ENCODE results near the gene AFAP1. TPM values are rescaled to one million over a fixed set of nuclear protein-coding genes. Genes with fewer than 3 reads are reported as not detected.

AFAP1 gene
- total and polyA plus RNA-seq, 2 donors (not counting 3 experiments of a cell fraction or from before 2014, with no cell fraction given) = 32.3 to 103 TPM

DNA sequence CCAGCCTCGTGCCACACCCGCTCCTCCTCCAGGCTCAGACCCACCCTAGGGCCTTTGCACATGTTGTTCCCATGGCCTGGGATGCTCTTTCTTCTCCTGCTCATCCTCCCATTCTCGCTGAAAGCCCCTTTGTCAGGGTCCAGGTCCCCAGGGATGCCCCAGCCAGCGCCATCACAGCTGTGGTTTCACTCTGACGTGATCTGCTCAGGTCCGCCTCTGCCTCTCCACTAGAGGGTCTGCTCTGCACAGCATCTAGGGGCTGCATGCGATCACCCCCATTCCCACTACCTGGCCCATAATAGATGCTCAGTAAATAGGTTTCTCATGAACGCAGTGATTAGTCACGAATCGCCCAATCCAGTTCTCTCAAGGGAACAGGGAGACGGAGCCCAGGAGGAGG is 222.5 kb downstream of the AFAP1 start:
- no peaks in the 10 kb centered on the region for H4K20me1 ChIP-seq (replicated peaks; ENCODE audit: control insufficient read depth, extremely low read depth, insufficient read depth, low read length)
- intact Hi-C loops (cut with micrococcal nuclease) (loop anchor here (5.0 to 10.0 kb wide), 2 partner anchors 192 to 380 kb away; no protein-coding TSS in a partner anchor), dilution Hi-C loops (cut with MboI; ENCODE audit: extremely low pct_ligation_motif_present, low sequenced_read_pairs) (no loop called here)
- no peaks in the 10 kb centered on the region for H3K36me3 ChIP-seq (ENCODE audit: control insufficient read depth in 2 of 2, extremely low read depth in 1 of 2, insufficient read depth in 2 of 2, low read length in 2 of 2)
- H3K27ac ChIP-seq (ENCODE audit: insufficient read depth, low read depth, low read length) = no peak overlapping the region
- peaks cover 0 to 1% of the 10 kb centered on the region in 2 experiments for H3K27me3 ChIP-seq (ENCODE audit: control insufficient read depth in 2 of 2, insufficient read depth in 2 of 2, low read length in 2 of 2)
- no peak overlapping the region for H3K9ac ChIP-seq (replicated peaks; ENCODE audit: extremely low read depth, insufficient read depth, low read length)
- H2AFZ ChIP-seq (ENCODE audit: low read depth, low read length) = no peak overlapping the region
- no peak overlapping the region for H3K4me2 ChIP-seq (ENCODE audit: insufficient read depth, low read length)
- H3K79me2 ChIP-seq (ENCODE audit: control insufficient read depth, insufficient read depth, low read length) = no peaks in the 10 kb centered on the region
- ChIA-PET CTCF (no interaction called here), POLR2A (no interaction called here)
- no peak for TF ChIP-seq MYC (IDR thresholded peaks at IDR 0.05; ENCODE audit: low read depth, low read length)
- no peak for TF ChIP-seq POLR2A (IDR thresholded peaks at IDR 0.05; ENCODE audit: low read depth, low read length)
- TF ChIP-seq, protein P1, sequence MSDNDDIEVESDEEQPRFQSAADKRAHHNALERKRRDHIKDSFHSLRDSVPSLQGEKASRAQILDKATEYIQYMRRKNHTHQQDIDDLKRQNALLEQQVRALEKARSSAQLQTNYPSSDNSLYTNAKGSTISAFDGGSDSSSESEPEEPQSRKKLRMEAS (IDR thresholded peaks at IDR 0.05; ENCODE audit: insufficient read depth, insufficient read length) = no peak
- TF ChIP-seq FOS (IDR thresholded peaks at IDR 0.05; ENCODE audit: borderline replicate concordance, insufficient read depth, low read length) = no peak
- TF ChIP-seq EZH2 (IDR thresholded peaks at IDR 0.05; ENCODE audit: borderline replicate concordance, low read depth, low read length, severe bottlenecking) = no peak
- TF ChIP-seq GATA2 (IDR thresholded peaks at IDR 0.05; ENCODE audit: insufficient read depth, insufficient read length, low read depth, low read length) = no peak
- no peak for TF ChIP-seq POLR2AphosphoS5 (IDR thresholded peaks at IDR 0.05; ENCODE audit: insufficient read depth, low read depth, low read length)
- TF ChIP-seq, protein P2, sequence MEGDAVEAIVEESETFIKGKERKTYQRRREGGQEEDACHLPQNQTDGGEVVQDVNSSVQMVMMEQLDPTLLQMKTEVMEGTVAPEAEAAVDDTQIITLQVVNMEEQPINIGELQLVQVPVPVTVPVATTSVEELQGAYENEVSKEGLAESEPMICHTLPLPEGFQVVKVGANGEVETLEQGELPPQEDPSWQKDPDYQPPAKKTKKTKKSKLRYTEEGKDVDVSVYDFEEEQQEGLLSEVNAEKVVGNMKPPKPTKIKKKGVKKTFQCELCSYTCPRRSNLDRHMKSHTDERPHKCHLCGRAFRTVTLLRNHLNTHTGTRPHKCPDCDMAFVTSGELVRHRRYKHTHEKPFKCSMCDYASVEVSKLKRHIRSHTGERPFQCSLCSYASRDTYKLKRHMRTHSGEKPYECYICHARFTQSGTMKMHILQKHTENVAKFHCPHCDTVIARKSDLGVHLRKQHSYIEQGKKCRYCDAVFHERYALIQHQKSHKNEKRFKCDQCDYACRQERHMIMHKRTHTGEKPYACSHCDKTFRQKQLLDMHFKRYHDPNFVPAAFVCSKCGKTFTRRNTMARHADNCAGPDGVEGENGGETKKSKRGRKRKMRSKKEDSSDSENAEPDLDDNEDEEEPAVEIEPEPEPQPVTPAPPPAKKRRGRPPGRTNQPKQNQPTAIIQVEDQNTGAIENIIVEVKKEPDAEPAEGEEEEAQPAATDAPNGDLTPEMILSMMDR (IDR thresholded peaks at IDR 0.05; ENCODE audit: extremely low read depth in 1 of 2, insufficient read depth in 1 of 2, low read depth in 1 of 2, low read length in 2 of 2) = no peak
- no peak for TF ChIP-seq JUN (IDR thresholded peaks at IDR 0.05; ENCODE audit: borderline replicate concordance, insufficient read depth, insufficient read length, low read depth)
- H3K9me3 ChIP-seq (replicated peaks; ENCODE audit: control insufficient read depth, insufficient read depth, low read length) = no peaks in the 10 kb centered on the region
- H3K4me3 ChIP-seq (replicated peaks in 1 of 3; ENCODE audit: insufficient read depth in 1 of 3, low read depth in 1 of 3, low read length in 3 of 3) = no peak overlapping the region
- DNase-seq (ENCODE audit: low read depth, low spot score) = no peak
- BruUV-seq (replicated peaks) = no TSS peak
- H3K4me1 ChIP-seq (ENCODE audit: control insufficient read depth, extremely low read depth, insufficient read depth, low read length) = peaks cover 2% of the 10 kb centered on the region
- H3K9me1 ChIP-seq (replicated peaks; ENCODE audit: control insufficient read depth, extremely low read depth, insufficient read depth, low read length) = no peaks in the 10 kb centered on the region
- FAIRE-seq = no peak
